Measurements from ENCODE around the gene LYVE1. TPM values are rescaled to one million over a fixed set of nuclear protein-coding genes. Genes with fewer than 3 reads are reported as not detected.

Gene LYVE1
- total RNA-seq, 4 donors from 2014 or later: 106 to 359 (median 275) TPM

- DNase-seq (ENCODE audit: low spot score) (no peak), ATAC-seq (ENCODE audit: low FRiP score) (no peak)
- TF ChIP-seq CTCF (IDR thresholded peaks at IDR 0.05): no peak
Measured at GRCh38 chr11:10572533-10572932, 4.1 kb upstream of the LYVE1 start.

GRCh38 chr11:10567446-10567845, 1.0 kb downstream of the LYVE1 start:
- no peak for DNase-seq (ENCODE audit: low spot score)
- ATAC-seq (ENCODE audit: low FRiP score): no peak
- no peak for TF ChIP-seq CTCF (IDR thresholded peaks at IDR 0.05)

GRCh38 chr11:10566257-10566957, 2.1 kb downstream of the LYVE1 start:
- ATAC-seq (ENCODE audit: low FRiP score) (no peak), DNase-seq (ENCODE audit: low spot score) (no peak)
- no peak for TF ChIP-seq CTCF (IDR thresholded peaks at IDR 0.05)

GRCh38 chr11:10565493-10565892, 3.0 kb downstream of the LYVE1 start:
- no peak for TF ChIP-seq CTCF (IDR thresholded peaks at IDR 0.05)
- no peak for ATAC-seq (ENCODE audit: low FRiP score)
- DNase-seq (ENCODE audit: low spot score): no peak

GRCh38 chr11:10564696-10565318, 3.7 kb downstream of the LYVE1 start:
- no peak for TF ChIP-seq CTCF (IDR thresholded peaks at IDR 0.05)
- DNase-seq (ENCODE audit: low spot score) (no peak), ATAC-seq (ENCODE audit: low FRiP score) (no peak)

- no peak for TF ChIP-seq CTCF (IDR thresholded peaks at IDR 0.05)
- no peak for DNase-seq (ENCODE audit: low spot score)
- ATAC-seq (ENCODE audit: low FRiP score): no peak
Measured at GRCh38 chr11:10564030-10564429, 4.4 kb downstream of the LYVE1 start.

GRCh38 chr11:10561947-10562346, 6.5 kb downstream of the LYVE1 start:
- no peak for ATAC-seq (ENCODE audit: low FRiP score)
- no peak for TF ChIP-seq CTCF (IDR thresholded peaks at IDR 0.05)
- DNase-seq (ENCODE audit: low spot score): no peak
